HG03575 (cell line): ENCODE measurements around the gene RNF168.
"Not testable (repeated sequence)": the region's sequence is repeated elsewhere in the genome, so short reads cannot be mapped to it uniquely, and the experiment has no call there.

Experiments
- ATAC-seq: cut with Tn5 transposase; IDR thresholded peaks from one replicate; pipeline ENCODE4 v1.9.1; 2021; ENCODE audit not compliant: unreplicated experiment, insufficient number of reproducible peaks, low FRiP score; ENCODE audit errors: extremely low read depth

Gene RNF168

GRCh38 chr3:196489747-196490146 is 13.8 kb downstream of the RNF168 start:
- ATAC-seq, result no peak

GRCh38 chr3:196486263-196486662 is 17.3 kb downstream of the RNF168 start:
- ATAC-seq, result no peak

GRCh38 chr3:196477678-196478077 is 25.9 kb downstream of the RNF168 start:
- ATAC-seq, result no peak

GRCh38 chr3:196472286-196472685 is 31.3 kb downstream of the RNF168 start:
- ATAC-seq, result no peak

- no peak for ATAC-seq
Observed at GRCh38 chr3:196471551-196471950, 32.0 kb downstream of the RNF168 start.

GRCh38 chr3:196470182-196470581 is 33.4 kb downstream of the RNF168 start:
- not testable (repeated sequence) for ATAC-seq

- ATAC-seq, result no peak
Observed at GRCh38 chr3:196463804-196464203, 39.8 kb downstream of the RNF168 start.

GRCh38 chr3:196463478-196463756 is 40.2 kb downstream of the RNF168 start:
- ATAC-seq, result no peak

GRCh38 chr3:196462680-196463477 is 40.7 kb downstream of the RNF168 start:
- ATAC-seq, result not testable (repeated sequence)

GRCh38 chr3:196458063-196458462 is 45.5 kb downstream of the RNF168 start:
- no peak for ATAC-seq

GRCh38 chr3:196457470-196457869 is 46.1 kb downstream of the RNF168 start:
- ATAC-seq, result not testable (repeated sequence)

- no peak for ATAC-seq
Observed at GRCh38 chr3:196454935-196455334, 48.6 kb downstream of the RNF168 start.

GRCh38 chr3:196445391-196445790 is 58.2 kb downstream of the RNF168 start:
- not testable (repeated sequence) for ATAC-seq

- no peak for ATAC-seq
Observed at GRCh38 chr3:196444500-196444894, 59.1 kb downstream of the RNF168 start.

- ATAC-seq, result no peak
Observed at GRCh38 chr3:196440696-196441095, 62.9 kb downstream of the RNF168 start.

- no peak for ATAC-seq
Observed at GRCh38 chr3:196440041-196440537, 63.5 kb downstream of the RNF168 start.

- no peak for ATAC-seq
Observed at GRCh38 chr3:196432137-196432879, 71.3 kb downstream of the RNF168 start, which contains the start of gene UBXN7. UBXN7 (minus strand) TSS chr3:196432427; CDS start chr3:196432399, 28 bp downstream.

- no peak for ATAC-seq
Observed at GRCh38 chr3:196431181-196432136, 72.1 kb downstream of the RNF168 start.

GRCh38 chr3:196428041-196428440 is 75.5 kb downstream of the RNF168 start:
- no peak for ATAC-seq
